Right atrium auricular region (tissue), 2 donors: Measurements from ENCODE around the gene PRKAG1. TPM values are rescaled to one million over a fixed set of nuclear protein-coding genes. Genes with fewer than 3 reads are reported as not detected.
A peak's percentile ranks its signal among the peaks of the same experiment; 100 is the strongest.
"Not testable (repeated sequence)": the region's sequence is repeated elsewhere in the genome, so short reads cannot be mapped to it uniquely, and the experiment has no call there.

Source experiments
- DNase-seq: peaks from one replicate; pipeline ENCODE4 v3.0.0-alpha.2; 2019; ENCODE audit warnings: low spot score
- H3K27ac ChIP-seq, 2 donors: fragments of 200-600 bp; sonication (generic); 1 replicate in 1 of 2; 2 replicates in 1 of 2; pipeline ENCODE4 v1.5.1; 2016 to 2019
- H3K27me3 ChIP-seq, 2 donors: fragments of 200-600 bp; sonication (generic); one replicate each; pipeline versions ENCODE4 v1.5.1 to v1.6.0; 2017 to 2019
- H3K36me3 ChIP-seq: fragments of 200-600 bp; sonication (generic); one replicate; pipeline ENCODE4 v1.5.1; 2016
- H3K4me1 ChIP-seq, 2 donors: fragments of 200-600 bp; sonication (generic); one replicate each; pipeline versions ENCODE4 v1.5.1 to v1.6.0; 2017 to 2019
- H3K4me3 ChIP-seq, 2 donors: fragments of 200-600 bp; sonication (generic); 1 replicate in 1 of 2; 2 replicates in 1 of 2; pipeline ENCODE4 v1.5.1; 2017 to 2019; ENCODE audit warnings: mild to moderate bottlenecking in 1 of 2, moderate library complexity in 1 of 2
- H3K9me3 ChIP-seq, 2 donors: fragments of 200-600 bp; sonication (generic); one replicate each; pipeline ENCODE4 v1.5.1; 2019
- total RNA-seq, 2 donors: library from RNA; depleted of rRNA; stranded (reverse); fragments of >200 nt; gene quantifications; one replicate each; pipeline ENCODE4 v1.1.0, GENCODE V29; 2016
- TF ChIP-seq, protein P1 (sequence below), 2 donors: fragments of 200-600 bp; sonication (generic); IDR thresholded peaks; one replicate each; pipeline ENCODE4 v1.5.1; 2019; ENCODE audit warnings: antibody characterized with exemption in 2 of 2

The PRKAG1 gene
- 10 to 100 TPM; 68.5 to 74.8 TPM for total RNA-seq

- Histone ChIP-seq H3K36me3 (peaks cover 27% of the 10 kb centered on the region), H3K4me3 (peak within 1 kb of the TSS; percentile 80 to 81), H3K9me3 (no peaks in the 10 kb centered on the region), H3K27me3 (no peaks in the 10 kb centered on the region), H3K27ac (peak within 1 kb of the TSS; percentile 93 to 97), H3K4me1 (peaks cover 0 to 56% of the 10 kb centered on the region in 2 donors)
- peak; percentile 97 for DNase-seq
- TF ChIP-seq, protein P1, sequence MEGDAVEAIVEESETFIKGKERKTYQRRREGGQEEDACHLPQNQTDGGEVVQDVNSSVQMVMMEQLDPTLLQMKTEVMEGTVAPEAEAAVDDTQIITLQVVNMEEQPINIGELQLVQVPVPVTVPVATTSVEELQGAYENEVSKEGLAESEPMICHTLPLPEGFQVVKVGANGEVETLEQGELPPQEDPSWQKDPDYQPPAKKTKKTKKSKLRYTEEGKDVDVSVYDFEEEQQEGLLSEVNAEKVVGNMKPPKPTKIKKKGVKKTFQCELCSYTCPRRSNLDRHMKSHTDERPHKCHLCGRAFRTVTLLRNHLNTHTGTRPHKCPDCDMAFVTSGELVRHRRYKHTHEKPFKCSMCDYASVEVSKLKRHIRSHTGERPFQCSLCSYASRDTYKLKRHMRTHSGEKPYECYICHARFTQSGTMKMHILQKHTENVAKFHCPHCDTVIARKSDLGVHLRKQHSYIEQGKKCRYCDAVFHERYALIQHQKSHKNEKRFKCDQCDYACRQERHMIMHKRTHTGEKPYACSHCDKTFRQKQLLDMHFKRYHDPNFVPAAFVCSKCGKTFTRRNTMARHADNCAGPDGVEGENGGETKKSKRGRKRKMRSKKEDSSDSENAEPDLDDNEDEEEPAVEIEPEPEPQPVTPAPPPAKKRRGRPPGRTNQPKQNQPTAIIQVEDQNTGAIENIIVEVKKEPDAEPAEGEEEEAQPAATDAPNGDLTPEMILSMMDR (IDR thresholded peaks at IDR 0.05), result peak; percentile 46 to 61
Measured at GRCh38 chr12:49018261-49019119, at the start of gene PRKAG1. TSS of gene PRKAG1 (minus strand) at chr12:49018776. CDS start at chr12:49018740, 36 bp downstream.

GRCh38 chr12:49066120-49066519 is 47.5 kb upstream of the PRKAG1 start:
- TF ChIP-seq, protein P1 (IDR thresholded peaks at IDR 0.05), result no peak
- Histone ChIP-seq H3K9me3 (no peaks in the 10 kb centered on the region), H3K4me3 (no peak overlapping the region), H3K4me1 (peaks cover 0 to 22% of the 10 kb centered on the region in 2 donors), H3K36me3 (no peaks in the 10 kb centered on the region), H3K27me3 (no peaks in the 10 kb centered on the region), H3K27ac (no peak overlapping the region)
- no peak for DNase-seq

DNA sequence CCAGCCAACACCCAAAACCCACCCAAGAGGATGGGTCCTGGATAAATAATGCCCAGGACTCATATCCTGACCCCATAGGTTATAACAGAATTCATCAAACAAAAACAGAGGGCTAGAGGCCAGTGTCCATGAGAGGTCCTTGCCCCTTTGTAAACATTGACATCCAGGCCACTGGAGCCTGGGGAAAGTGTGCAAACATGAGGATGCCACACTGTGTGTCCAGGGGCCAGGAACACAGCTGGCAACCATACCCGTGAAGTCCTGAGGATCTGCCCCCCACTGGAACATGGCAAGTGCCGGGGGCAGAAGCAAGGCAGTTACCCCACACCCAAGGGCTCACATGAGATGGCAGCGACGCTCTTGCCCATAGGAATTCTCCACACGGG is 46.2 kb upstream of the PRKAG1 start:
- no peak for DNase-seq
- TF ChIP-seq, protein P1 (IDR thresholded peaks at IDR 0.05), result no peak

DNA sequence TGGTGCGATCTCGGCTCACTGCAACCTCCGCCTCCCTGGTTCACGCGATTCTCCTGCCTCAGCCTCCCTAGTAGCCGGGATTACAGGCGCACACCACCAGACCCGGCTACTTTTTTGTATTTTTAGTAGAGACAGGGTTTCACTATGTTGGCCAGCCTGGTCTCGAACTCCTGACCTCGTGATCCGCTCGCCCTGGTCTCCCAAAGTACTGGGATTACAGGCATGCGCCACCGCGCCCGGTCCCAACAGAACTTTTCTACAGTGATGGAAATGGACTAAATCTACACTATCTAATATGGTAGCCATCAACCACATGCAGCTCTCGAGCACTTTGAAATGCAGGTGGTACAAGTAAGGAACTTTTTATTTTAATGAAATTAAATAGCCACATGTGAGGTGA is 43.3 kb upstream of the PRKAG1 start:
- not testable (repeated sequence) for DNase-seq, H3K27me3 ChIP-seq, H3K4me3 ChIP-seq, H3K9me3 ChIP-seq, H3K36me3 ChIP-seq, H3K27ac ChIP-seq
- peaks cover 0 to 33% of the 10 kb centered on the region in 2 donors for H3K4me1 ChIP-seq

More for the DNA sequence above, 46.2 kb upstream of the PRKAG1 start:
- Histone ChIP-seq H3K4me3 (no peak overlapping the region), H3K4me1 (peaks cover 0 to 15% of the 10 kb centered on the region in 2 donors), H3K27ac (no peak overlapping the region), H3K27me3 (no peaks in the 10 kb centered on the region), H3K9me3 (no peaks in the 10 kb centered on the region), H3K36me3 (no peaks in the 10 kb centered on the region)

- no peak for DNase-seq
- peaks cover 0 to 40% of the 10 kb centered on the region in 2 donors for H3K4me1 ChIP-seq
- TF ChIP-seq, protein P1 (IDR thresholded peaks at IDR 0.05), result no peak
- H3K27ac ChIP-seq, result peak overlapping the region; percentile 95 to 98
- H3K36me3 ChIP-seq, result no peaks in the 10 kb centered on the region
- H3K4me3 ChIP-seq, result peak overlapping the region; percentile 83 to 92
- H3K9me3 ChIP-seq, result no peaks in the 10 kb centered on the region
- no peaks in the 10 kb centered on the region for H3K27me3 ChIP-seq
Measured at GRCh38 chr12:49061157-49061650, 42.6 kb upstream of the PRKAG1 start.
